H1 (cell line): ENCODE measurements around the gene TRAP1. TPM values are rescaled to one million over a fixed set of nuclear protein-coding genes. Genes with fewer than 3 reads are reported as not detected.

Experiments
- CTCF ChIA-PET: fragments of 300-600 bp; sonication (Branson Sonifier 250); formaldehyde crosslinking; loops from one replicate; lab custom pipeline; 2021; ENCODE audit not compliant: partially characterized antibody; lab: Charles Lee
- POLR2A ChIA-PET: fragments of 300-600 bp; sonication (Branson Sonifier 250); formaldehyde crosslinking; loops from one replicate; lab custom pipeline; 2021; ENCODE audit warnings: inconsistent platforms; ENCODE audit not compliant: partially characterized antibody; lab: Charles Lee
- DNase-seq, 2 experiments: peaks; one replicate each; pipeline versions ENCODE4 v3.0.0 to v3.0.0-alpha.2; 2010 to 2022; ENCODE audit warnings: low spot score in 2 of 2, low read depth in 1 of 2, mixed read lengths in 1 of 2
- FAIRE-seq: peaks from 2 replicates; lab custom pipeline; 2011; peaks lifted over from hg19 to GRCh38; lab: Jason Lieb, UNC
- H2AFZ ChIP-seq: 2 replicates; pipeline ENCODE4 v1.8.1; 2012; ENCODE audit warnings: low read length, inconsistent platforms
- H2AK5ac ChIP-seq: 2 replicates; pipeline ENCODE4 v1.6.1; 2013; ENCODE audit warnings: low read depth, low read length
- H2BK120ac ChIP-seq: replicated peaks from 2 replicates; pipeline ENCODE3; 2013; ENCODE audit warnings: low read depth, low read length, inconsistent platforms
- H2BK12ac ChIP-seq: 2 replicates; pipeline ENCODE4 v1.6.1; 2013; ENCODE audit warnings: low read depth, low read length
- H2BK15ac ChIP-seq: 2 replicates; pipeline ENCODE4 v1.6.1; 2013; ENCODE audit warnings: low read length
- H2BK20ac ChIP-seq: 2 replicates; pipeline ENCODE4 v1.6.1; 2013; ENCODE audit warnings: low read length
- H2BK5ac ChIP-seq: 2 replicates; pipeline ENCODE4 v1.6.1; 2013; ENCODE audit warnings: low read depth, low read length
- H3K14ac ChIP-seq: 2 replicates; pipeline ENCODE4 v1.6.1; 2013; ENCODE audit warnings: inconsistent platforms; ENCODE audit not compliant: insufficient read length
- H3K18ac ChIP-seq: 2 replicates; pipeline ENCODE4 v1.6.1; 2013; ENCODE audit warnings: low read length; ENCODE audit errors: extremely low read depth
- H3K23ac ChIP-seq: 2 replicates; pipeline ENCODE4 v1.6.1; 2013; ENCODE audit warnings: inconsistent platforms; ENCODE audit not compliant: insufficient read length
- H3K23me2 ChIP-seq: 2 replicates; pipeline ENCODE4 v1.6.1; 2013; ENCODE audit warnings: low read depth, low read length
- H3K27ac ChIP-seq: 2 replicates; pipeline ENCODE4 v1.6.1; 2011; ENCODE audit warnings: low read depth, low read length, inconsistent platforms
- H3K27me3 ChIP-seq, 4 experiments: replicated peaks in 1 of 4; 1 replicate in 1 of 4; 2 replicates in 3 of 4; pipeline versions ENCODE4 v1.6.1 to v1.8.1; 2011 to 2013; ENCODE audit warnings: low read length in 3 of 4, mild to moderate bottlenecking in 3 of 4, inconsistent platforms in 2 of 4, mixed read lengths in 2 of 4, moderate library complexity in 1 of 4; ENCODE audit not compliant: control insufficient read depth in 3 of 4, insufficient read depth in 3 of 4; ENCODE audit errors: extremely low read depth in 1 of 4
- H3K36me3 ChIP-seq, 4 experiments: 2 replicates each; pipeline versions ENCODE4 v1.6.1 to v1.8.1; 2011 to 2013; ENCODE audit warnings: mild to moderate bottlenecking in 4 of 4, low read length in 3 of 4, moderate library complexity in 2 of 4, control low read depth in 1 of 4, inconsistent platforms in 1 of 4; ENCODE audit not compliant: insufficient read depth in 4 of 4, control insufficient read depth in 2 of 4
- H3K4ac ChIP-seq: replicated peaks from 2 replicates; pipeline ENCODE3; 2013; ENCODE audit warnings: low read length, low read depth, mixed read lengths, inconsistent platforms; ENCODE audit not compliant: insufficient read length
- H3K4me1 ChIP-seq, 4 experiments: replicated peaks in 1 of 4; 1 replicate in 1 of 4; 2 replicates in 3 of 4; pipeline versions ENCODE4 v1.6.1 to v1.8.1; 2011 to 2013; ENCODE audit warnings: low read length in 3 of 4, inconsistent platforms in 2 of 4, mixed read lengths in 1 of 4; ENCODE audit not compliant: insufficient read depth in 4 of 4, control insufficient read depth in 3 of 4
- H3K4me2 ChIP-seq, 2 experiments: 2 replicates each; pipeline versions ENCODE4 v1.6.1 to v1.8.1; 2011 to 2013; ENCODE audit warnings: low read depth in 2 of 2, low read length in 2 of 2, control low read depth in 1 of 2, inconsistent platforms in 1 of 2, mild to moderate bottlenecking in 1 of 2; ENCODE audit not compliant: insufficient read depth in 1 of 2
- H3K4me3 ChIP-seq, 4 experiments: fragments of 200-600, 300-600 bp in 1 of 4; sonication (generic), shearing (Covaris generic), sonication (Bioruptor Twin) in 1 of 4; 2 replicates each; pipeline versions ENCODE4 v1.5.1 to v1.8.1; 2011 to 2016; ENCODE audit warnings: low read length in 4 of 4, low read depth in 3 of 4, control low read depth in 2 of 4, inconsistent platforms in 2 of 4, mild to moderate bottlenecking in 2 of 4, mixed read lengths in 1 of 4, moderate library complexity in 1 of 4; ENCODE audit not compliant: insufficient read depth in 2 of 4; ENCODE audit errors: extremely low read depth in 1 of 4
- H3K56ac ChIP-seq: replicated peaks from 2 replicates; pipeline ENCODE3; 2013; ENCODE audit warnings: low read depth, mild to moderate bottlenecking, mixed read lengths, low read length, inconsistent platforms; ENCODE audit not compliant: insufficient read length
- H3K79me1 ChIP-seq: 2 replicates; pipeline ENCODE4 v1.6.1; 2013; ENCODE audit warnings: low read depth, low read length, control low read depth
- H3K79me2 ChIP-seq, 2 experiments: 2 replicates each; pipeline versions ENCODE4 v1.6.1 to v1.8.1; 2012 to 2013; ENCODE audit warnings: low read length in 2 of 2, mild to moderate bottlenecking in 2 of 2, inconsistent platforms in 1 of 2; ENCODE audit not compliant: insufficient read depth in 2 of 2, control insufficient read depth in 1 of 2
- H3K9ac ChIP-seq, 4 experiments: replicated peaks in 1 of 4; 1 replicate in 1 of 4; 2 replicates in 3 of 4; pipeline versions ENCODE4 v1.6.1 to v1.8.1; 2011 to 2013; ENCODE audit warnings: low read depth in 3 of 4, low read length in 3 of 4, control low read depth in 2 of 4, mild to moderate bottlenecking in 2 of 4, moderate library complexity in 2 of 4, inconsistent platforms in 1 of 4; ENCODE audit errors: extremely low read depth in 1 of 4
- H3K9me3 ChIP-seq, 2 experiments: 2 replicates each; pipeline versions ENCODE4 v1.6.1 to v1.8.1; 2012 to 2013; ENCODE audit warnings: mild to moderate bottlenecking in 2 of 2, moderate library complexity in 2 of 2, control low read depth in 1 of 2, inconsistent platforms in 1 of 2, low read depth in 1 of 2, low read length in 1 of 2, mixed read lengths in 1 of 2; ENCODE audit not compliant: insufficient read depth in 2 of 2
- H4K20me1 ChIP-seq, 2 experiments: replicated peaks in 1 of 2; 2 replicates each; pipeline versions ENCODE3 to v1.8.1; 2011 to 2013; ENCODE audit warnings: inconsistent platforms in 2 of 2, low read length in 2 of 2, mild to moderate bottlenecking in 1 of 2; ENCODE audit not compliant: insufficient read depth in 2 of 2, control insufficient read depth in 1 of 2
- H4K5ac ChIP-seq: 2 replicates; pipeline ENCODE4 v1.6.1; 2013; ENCODE audit warnings: low read length, low read depth, mixed read lengths, inconsistent platforms; ENCODE audit not compliant: insufficient read length
- H4K8ac ChIP-seq: 2 replicates; pipeline ENCODE4 v1.8.0; 2013; ENCODE audit warnings: mild to moderate bottlenecking, moderate library complexity, low read length, inconsistent platforms; ENCODE audit not compliant: insufficient read depth; ENCODE audit errors: extremely low read depth
- H4K91ac ChIP-seq: replicated peaks from 2 replicates; pipeline ENCODE3; 2013; ENCODE audit warnings: low read length, mixed read lengths, inconsistent platforms; ENCODE audit not compliant: insufficient read length
- CHD1 ChIP-seq: IDR thresholded peaks from 2 replicates; pipeline ENCODE4 v1.6.1; 2012; ENCODE audit warnings: low read depth, low read length, improper control_type of control experiment
- POLR2A ChIP-seq, 2 experiments: IDR thresholded peaks; 1 replicate in 1 of 2; 2 replicates in 1 of 2; pipeline ENCODE4 v1.6.1; 2011; ENCODE audit warnings: low read depth in 2 of 2, low read length in 2 of 2, mild to moderate bottlenecking in 2 of 2; ENCODE audit errors: control extremely low read depth in 1 of 2
- POLR2AphosphoS5 ChIP-seq: IDR thresholded peaks from 2 replicates; pipeline ENCODE4 v1.6.1; 2011; ENCODE audit warnings: low read depth, low read length
- POU5F1 ChIP-seq: IDR thresholded peaks from 2 replicates; pipeline ENCODE4 v1.6.1; 2011; ENCODE audit warnings: low read depth, mild to moderate bottlenecking, low read length, moderate library complexity
- RBBP5 ChIP-seq: IDR thresholded peaks from 2 replicates; pipeline ENCODE4 v1.7.1; 2012; ENCODE audit warnings: low read depth, mild to moderate bottlenecking, inconsistent platforms, low read length, moderate library complexity, borderline replicate concordance
- RNF2 ChIP-seq: fragments of 200-900, 300-1000 bp; sonication (generic); IDR thresholded peaks from 2 replicates; pipeline ENCODE4 v1.7.1; 2016; ENCODE audit warnings: borderline replicate concordance, low read depth, mild to moderate bottlenecking, antibody characterized with exemption, low read length; ENCODE audit not compliant: poor library complexity, severe bottlenecking; ENCODE audit errors: missing control alignments
- SP1 ChIP-seq: IDR thresholded peaks from 2 replicates; pipeline ENCODE4 v1.6.1; 2011; ENCODE audit warnings: low read depth, low read length
- SP2 ChIP-seq: IDR thresholded peaks from 2 replicates; pipeline ENCODE4 v1.6.1; 2012; ENCODE audit warnings: mild to moderate bottlenecking, low read length, inconsistent platforms
- TAF1 ChIP-seq: IDR thresholded peaks from 2 replicates; pipeline ENCODE4 v1.6.1; 2011; ENCODE audit warnings: mild to moderate bottlenecking, low read depth, low read length
- WGBS, 2 experiments: shearing (Covaris generic) in 1 of 2; methylation state at CpG; one replicate each; pipeline versions ENCODE4 v1.1.6 to v1.1.7; 2013 to 2015; ENCODE audit warnings: low lambda C conversion rate in 2 of 2, mixed read lengths in 2 of 2, inconsistent platforms in 1 of 2, low coverage in 1 of 2, missing lambda C conversion rate in 1 of 2; ENCODE audit not compliant: insufficient replicate concordance in 2 of 2, insufficient coverage in 1 of 2, insufficient read length in 1 of 2; ENCODE audit errors: extremely low coverage in 1 of 2, missing lambda C conversion rate in 1 of 2; 5-methylcytosine and 5-hydroxymethylcytosine counted together
- polyA plus RNA-seq, 7 experiments: library from polyadenylated mRNA; depleted of rRNA in 3 of 7; stranded (reverse) in 5 of 7; unstranded in 2 of 7; fragments of >200 nt in 5 of 7; fragments of 200-250 nt in 2 of 7; gene quantifications; 1 replicate in 5 of 7; 2 replicates in 1 of 7; 4 replicates in 1 of 7; pipeline versions ENCODE4 v1.2.1 to v1.2.3, GENCODE V29; 2011 to 2013; ENCODE audit warnings: missing spikeins in 2 of 7, mixed read lengths in 2 of 7
- total RNA-seq: library from RNA; stranded (reverse); fragmentation: NEBNext Ultra II Directional; extraction: Animal tissue kit (Norgen Biotek cat#: 25700); gene quantifications from 2 replicates; pipeline ENCODE4 v1.2.1, GENCODE V29; 2021
- TF ChIP-seq, protein P1 (sequence below): IDR thresholded peaks from 2 replicates; pipeline ENCODE4 v1.6.1; 2012; ENCODE audit warnings: inconsistent platforms
- TF ChIP-seq, protein P2 (sequence below): IDR thresholded peaks from 2 replicates; pipeline ENCODE4 v1.6.1; 2012; ENCODE audit warnings: low read length, inconsistent platforms

TRAP1 gene
- total and polyA plus RNA-seq, 2 of the 8 experiments (the other 6 are each of a cell fraction or from before 2014, with no cell fraction given) = 215 to 283 TPM

DNA sequence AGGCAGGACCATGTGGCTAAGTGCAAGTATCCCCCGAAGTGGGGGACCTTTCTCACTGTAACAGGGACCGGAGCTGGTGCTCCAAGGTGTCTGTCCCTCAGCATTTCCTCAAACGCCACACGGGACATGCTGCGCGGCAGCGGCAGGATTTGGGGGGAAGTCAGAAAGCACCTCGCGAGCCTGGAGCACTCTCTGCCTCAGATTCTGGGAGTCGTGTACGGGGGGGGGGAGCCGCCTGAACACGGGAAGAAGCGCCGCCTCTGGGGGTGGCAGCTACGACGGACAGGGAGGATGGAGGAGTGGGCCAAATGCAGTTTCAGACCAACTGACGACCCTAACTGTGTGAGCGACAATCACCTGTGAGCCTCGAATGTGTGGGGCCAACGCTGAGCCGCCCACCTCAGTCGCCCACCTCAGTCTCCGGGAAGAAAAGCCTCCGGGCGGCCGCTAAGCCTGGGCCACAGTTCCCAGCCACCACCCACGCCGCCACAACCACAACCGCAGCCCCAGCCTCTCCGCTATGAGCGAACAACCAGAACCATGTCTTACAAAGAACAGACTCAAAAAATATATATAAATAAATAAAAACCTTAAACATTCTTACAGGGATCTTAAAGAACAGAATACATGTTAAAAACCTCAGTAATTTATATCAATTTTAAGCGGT, 8.8 kb upstream of the TRAP1 start:
- H3K9ac ChIP-seq = no peak overlapping the region
- H4K91ac ChIP-seq = no peak overlapping the region
- H3K4me3 ChIP-seq = no peak overlapping the region
- no peak overlapping the region for H3K23ac ChIP-seq
- no peaks in the 10 kb centered on the region for H3K79me2 ChIP-seq
- no peaks in the 10 kb centered on the region for H3K27me3 ChIP-seq
- no peak overlapping the region for H4K5ac ChIP-seq
- H3K4me1 ChIP-seq = no peaks in the 10 kb centered on the region
- 92% methylated on average over 32 of the region's 33 CpGs; no CpG with 5 or more reads in 1 of the 2 experiments for WGBS, 2 experiments
- no peak overlapping the region for H3K4me2 ChIP-seq
- no peaks in the 10 kb centered on the region for H3K9me3 ChIP-seq
- no peaks in the 10 kb centered on the region for H3K23me2 ChIP-seq
- CTCF ChIA-PET = interaction anchor here (1.0 kb wide), 1 partner anchor 50 kb away, joined by 3 read pairs; no protein-coding TSS in a partner anchor
- H2AK5ac ChIP-seq = no peak overlapping the region
- H3K36me3 ChIP-seq = peaks cover 8 to 36% (median 29%) of the 10 kb centered on the region in 4 experiments; a peak in 6 of 8 replicates
- no peak overlapping the region for H2BK20ac ChIP-seq
- no peak overlapping the region for H3K18ac ChIP-seq
- H3K79me1 ChIP-seq = no peaks in the 10 kb centered on the region
- H2BK12ac ChIP-seq = no peak overlapping the region
- H2BK120ac ChIP-seq = no peak overlapping the region
- peaks cover 4 to 8% of the 10 kb centered on the region in 2 experiments for H4K20me1 ChIP-seq
- H2BK15ac ChIP-seq = no peak overlapping the region
- POLR2A ChIA-PET = interaction anchor here (1.3 kb wide), 1 partner anchor 12 kb away, joined by 5 read pairs; no protein-coding TSS in a partner anchor
- H3K4ac ChIP-seq = no peak overlapping the region
- H3K14ac ChIP-seq = no peak overlapping the region
- no peak overlapping the region for H3K27ac ChIP-seq
- no peak for FAIRE-seq
- no peak overlapping the region for H2AFZ ChIP-seq
- DNase-seq = no peak
- H3K56ac ChIP-seq = no peak overlapping the region
- no peak overlapping the region for H2BK5ac ChIP-seq
- no peak overlapping the region for H4K8ac ChIP-seq
- TF ChIP-seq TAF1 (no peak), SP1 (no peak), RNF2 (no peak), CHD1 (no peak), SP2 (no peak), RBBP5 (no peak), POU5F1 (no peak), POLR2A (IDR thresholded peaks at IDR 0.05; ENCODE audit: control extremely low read depth in 1 of 2, low read depth in 2 of 2, low read length in 2 of 2) (no peak), POLR2AphosphoS5 (no peak)
- TF ChIP-seq, protein P1, sequence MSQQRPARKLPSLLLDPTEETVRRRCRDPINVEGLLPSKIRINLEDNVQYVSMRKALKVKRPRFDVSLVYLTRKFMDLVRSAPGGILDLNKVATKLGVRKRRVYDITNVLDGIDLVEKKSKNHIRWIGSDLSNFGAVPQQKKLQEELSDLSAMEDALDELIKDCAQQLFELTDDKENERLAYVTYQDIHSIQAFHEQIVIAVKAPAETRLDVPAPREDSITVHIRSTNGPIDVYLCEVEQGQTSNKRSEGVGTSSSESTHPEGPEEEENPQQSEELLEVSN = no peak
- TF ChIP-seq, protein P2, sequence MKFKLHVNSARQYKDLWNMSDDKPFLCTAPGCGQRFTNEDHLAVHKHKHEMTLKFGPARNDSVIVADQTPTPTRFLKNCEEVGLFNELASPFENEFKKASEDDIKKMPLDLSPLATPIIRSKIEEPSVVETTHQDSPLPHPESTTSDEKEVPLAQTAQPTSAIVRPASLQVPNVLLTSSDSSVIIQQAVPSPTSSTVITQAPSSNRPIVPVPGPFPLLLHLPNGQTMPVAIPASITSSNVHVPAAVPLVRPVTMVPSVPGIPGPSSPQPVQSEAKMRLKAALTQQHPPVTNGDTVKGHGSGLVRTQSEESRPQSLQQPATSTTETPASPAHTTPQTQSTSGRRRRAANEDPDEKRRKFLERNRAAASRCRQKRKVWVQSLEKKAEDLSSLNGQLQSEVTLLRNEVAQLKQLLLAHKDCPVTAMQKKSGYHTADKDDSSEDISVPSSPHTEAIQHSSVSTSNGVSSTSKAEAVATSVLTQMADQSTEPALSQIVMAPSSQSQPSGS = no peak
